Measurements from ENCODE around the gene ZNF618.
A peak's percentile ranks its signal among the peaks of the same experiment; 100 is the strongest.

The ZNF618 gene

GRCh38 chr9:114094971-114095370 is 218.9 kb downstream of the ZNF618 start:
- no peak for DNase-seq (ENCODE audit: low spot score)
- CTCF ChIA-PET, result interaction anchor here (0.6 to 2.1 kb wide), 8 partner anchors 12 to 198 kb away, joined by 3 to 16 read pairs (median 4); no protein-coding TSS in a partner anchor
- no peak overlapping the region for H3K27ac ChIP-seq
- POLR2A ChIA-PET (ENCODE audit: low non-redundant PET), result no interaction called here
- TF ChIP-seq CTCF (conservative IDR thresholded peaks at IDR 0.05; ENCODE audit: low read depth), result no peak

GRCh38 chr9:114096041-114096511 is 220.0 kb downstream of the ZNF618 start:
- no peak for DNase-seq (ENCODE audit: low spot score)
- POLR2A ChIA-PET (ENCODE audit: low non-redundant PET), result no interaction called here

GRCh38 chr9:114096866-114097612 is 220.9 kb downstream of the ZNF618 start:
- CTCF ChIA-PET, result interaction anchor here (0.6 to 2.5 kb wide), 5 partner anchors 11 to 359 kb away, joined by 3 to 11 read pairs (median 8); no protein-coding TSS in a partner anchor
- no peak overlapping the region for H3K27ac ChIP-seq
- POLR2A ChIA-PET (ENCODE audit: low non-redundant PET), result no interaction called here
- TF ChIP-seq CTCF (conservative IDR thresholded peaks at IDR 0.05; ENCODE audit: low read depth), result no peak
- no peak for DNase-seq (ENCODE audit: low spot score)

More at GRCh38 chr9:114096041-114096511, 220.0 kb downstream of the ZNF618 start:
- CTCF ChIA-PET, result interaction anchor here (0.6 to 2.5 kb wide), 3 partner anchors 12 to 215 kb away, joined by 3 to 11 read pairs (median 4); no protein-coding TSS in a partner anchor
- H3K27ac ChIP-seq, result no peak overlapping the region
- TF ChIP-seq CTCF (conservative IDR thresholded peaks at IDR 0.05; ENCODE audit: low read depth), result no peak

- no peak overlapping the region for H3K27ac ChIP-seq
- DNase-seq (ENCODE audit: low spot score), result no peak
- TF ChIP-seq CTCF (conservative IDR thresholded peaks at IDR 0.05; ENCODE audit: low read depth), result no peak
- ChIA-PET CTCF (interaction anchor here (0.7 to 2.5 kb wide), 5 partner anchors 10 to 360 kb away, joined by 3 to 11 read pairs (median 8); no protein-coding TSS in a partner anchor), POLR2A (ENCODE audit: low non-redundant PET) (no interaction called here)
Measured at GRCh38 chr9:114097613-114098020, 221.5 kb downstream of the ZNF618 start.

GRCh38 chr9:114098021-114098935 is 222.2 kb downstream of the ZNF618 start:
- POLR2A ChIA-PET (ENCODE audit: low non-redundant PET), result no interaction called here
- TF ChIP-seq CTCF (conservative IDR thresholded peaks at IDR 0.05; ENCODE audit: low read depth), result no peak
- peak; percentile 79 for DNase-seq (ENCODE audit: low spot score)
- CTCF ChIA-PET, result interaction anchor here (1.0 to 2.3 kb wide), 3 partner anchors 10 to 192 kb away, joined by 4 to 11 read pairs (median 8); no protein-coding TSS in a partner anchor
- no peak overlapping the region for H3K27ac ChIP-seq
